HEK293 (cell line): ENCODE data around the gene TRMT44.

Experiments
- CTCF ChIA-PET: fragments of 350-600 bp; formaldehyde crosslinking; extraction: SDS; loops from one replicate; lab custom pipeline; 2021; ENCODE audit warnings: antibody characterized with exemption; lab: Yijun Ruan, JAX
- POLR2A ChIA-PET: fragments of 300-600 bp; formaldehyde crosslinking; extraction: SDS; loops from one replicate; lab custom pipeline; 2020; ENCODE audit warnings: antibody characterized with exemption, inconsistent platforms; lab: Yijun Ruan, JAX
- H3K27ac ChIP-seq: fragments of 200-500 bp; sonication (Bioruptor generic); 2 replicates; pipeline ENCODE4 v1.5.1; 2014; ENCODE audit warnings: low read depth, low read length, control low read depth, inconsistent platforms; ENCODE audit errors: extremely low read depth
- H3K36me3 ChIP-seq, 2 experiments: fragments of 200-500 bp in 1 of 2; sonication (Bioruptor generic) in 1 of 2; 1 replicate in 1 of 2; 2 replicates in 1 of 2; pipeline ENCODE4 v1.5.1; 2014 to 2017; ENCODE audit warnings: inconsistent platforms in 2 of 2, low read length in 2 of 2; ENCODE audit not compliant: control insufficient read depth in 2 of 2, insufficient read depth in 1 of 2
- H3K4me1 ChIP-seq: fragments of 200-500 bp; sonication (Bioruptor generic); 2 replicates; pipeline ENCODE4 v1.5.1; 2014; ENCODE audit warnings: mild to moderate bottlenecking, low read length, inconsistent platforms; ENCODE audit not compliant: control insufficient read depth, insufficient read depth
- H3K4me3 ChIP-seq: 2 replicates; pipeline ENCODE4 v1.5.1; 2011; ENCODE audit warnings: low read depth, mild to moderate bottlenecking, control low read depth, low read length, moderate library complexity
- H3K9me3 ChIP-seq: fragments of 200-500 bp; sonication (Bioruptor generic); 2 replicates; pipeline ENCODE4 v1.5.1; 2014; ENCODE audit warnings: low read depth, low read length, inconsistent platforms; ENCODE audit not compliant: control insufficient read depth, insufficient read depth
- BCL11B ChIP-seq: fragments of 450-650 bp; formaldehyde crosslinking; IDR thresholded peaks from 2 replicates; pipeline ENCODE4 v1.5.1; 2016; ENCODE audit warnings: low read depth, missing biosample characterization, missing genetic modification characterization
- GLIS2 ChIP-seq: fragments of 450-650 bp; formaldehyde crosslinking; IDR thresholded peaks from 2 replicates; pipeline ENCODE4 v1.5.1; 2016; ENCODE audit warnings: missing biosample characterization, missing genetic modification characterization
- ZNF16 ChIP-seq: fragments of 450-650 bp; formaldehyde crosslinking; IDR thresholded peaks from 2 replicates; pipeline ENCODE4 v1.5.1; 2016; ENCODE audit warnings: low read depth, missing biosample characterization, missing genetic modification characterization
- ZNF175 ChIP-seq: fragments of 450-650 bp; formaldehyde crosslinking; IDR thresholded peaks from 2 replicates; pipeline ENCODE4 v1.5.1; 2016; ENCODE audit warnings: missing biosample characterization, missing genetic modification characterization
- ZNF184 ChIP-seq: fragments of 450-650 bp; IDR thresholded peaks from 2 replicates; pipeline ENCODE4 v1.5.1; 2018; ENCODE audit warnings: missing biosample characterization, mild to moderate bottlenecking, missing genetic modification characterization
- ZNF202 ChIP-seq: fragments of 450-650 bp; formaldehyde crosslinking; IDR thresholded peaks from 2 replicates; pipeline ENCODE4 v1.5.1; 2016; ENCODE audit warnings: missing biosample characterization, missing genetic modification characterization, borderline replicate concordance
- ZNF248 ChIP-seq: fragments of 450-650 bp; formaldehyde crosslinking; IDR thresholded peaks from 2 replicates; pipeline ENCODE4 v1.5.1; 2017; ENCODE audit warnings: missing biosample characterization, missing genetic modification characterization
- ZNF274 ChIP-seq, 2 experiments: fragments of 200-500 bp in 1 of 2; fragments of 450-650 bp in 1 of 2; sonication (Bioruptor generic) in 1 of 2; formaldehyde crosslinking in 1 of 2; IDR thresholded peaks; 2 replicates each; pipeline versions ENCODE4 v1.5.1 to v1.6.1; 2014 to 2016; ENCODE audit warnings: borderline replicate concordance in 1 of 2, inconsistent platforms in 1 of 2, low read length in 1 of 2, missing biosample characterization in 1 of 2, missing genetic modification characterization in 1 of 2
- ZNF311 ChIP-seq: fragments of 450-650 bp; formaldehyde crosslinking; IDR thresholded peaks from 2 replicates; pipeline ENCODE4 v1.5.1; 2017; ENCODE audit warnings: missing biosample characterization, missing genetic modification characterization, borderline replicate concordance
- ZNF366 ChIP-seq: fragments of 450-650 bp; formaldehyde crosslinking; conservative IDR thresholded peaks from 2 replicates; pipeline ENCODE4 v1.5.1; 2016; ENCODE audit warnings: missing biosample characterization, missing genetic modification characterization
- ZNF433 ChIP-seq: fragments of 450-650 bp; formaldehyde crosslinking; IDR thresholded peaks from 2 replicates; pipeline ENCODE4 v1.5.1; 2016; ENCODE audit warnings: missing biosample characterization, missing genetic modification characterization, low read depth
- ZNF544 ChIP-seq: fragments of 450-650 bp; formaldehyde crosslinking; IDR thresholded peaks from 2 replicates; pipeline ENCODE4 v1.5.0; 2017; ENCODE audit warnings: missing biosample characterization, missing genetic modification characterization
- ZNF548 ChIP-seq: fragments of 450-650 bp; formaldehyde crosslinking; IDR thresholded peaks from 2 replicates; pipeline ENCODE4 v1.5.1; 2016; ENCODE audit warnings: missing biosample characterization, missing genetic modification characterization
- ZNF555 ChIP-seq: fragments of 450-650 bp; formaldehyde crosslinking; conservative IDR thresholded peaks from 2 replicates; pipeline ENCODE4 v1.5.1; 2017; ENCODE audit warnings: missing biosample characterization, mild to moderate bottlenecking, missing genetic modification characterization, inconsistent platforms
- ZNF560 ChIP-seq: fragments of 450-650 bp; formaldehyde crosslinking; IDR thresholded peaks from 2 replicates; pipeline ENCODE4 v1.5.1; 2017; ENCODE audit warnings: missing biosample characterization, missing genetic modification characterization, borderline replicate concordance
- ZNF830 ChIP-seq: fragments of 450-650 bp; IDR thresholded peaks from 2 replicates; pipeline ENCODE4 v1.5.0; 2018; ENCODE audit warnings: missing biosample characterization, missing genetic modification characterization, low read depth, mild to moderate bottlenecking, moderate library complexity
- ZSCAN23 ChIP-seq: fragments of 450-650 bp; formaldehyde crosslinking; IDR thresholded peaks from 2 replicates; pipeline ENCODE4 v1.5.1; 2016; ENCODE audit warnings: missing biosample characterization, missing genetic modification characterization
- TF ChIP-seq, protein P1 (sequence below): fragments of 450-650 bp; formaldehyde crosslinking; IDR thresholded peaks from 2 replicates; pipeline ENCODE4 v1.5.1; 2016; ENCODE audit warnings: missing biosample characterization, missing genetic modification characterization
- TF ChIP-seq, protein P2 (sequence below): fragments of 450-650 bp; formaldehyde crosslinking; IDR thresholded peaks from 2 replicates; pipeline ENCODE4 v1.5.1; 2016; ENCODE audit warnings: missing biosample characterization, missing genetic modification characterization, low read depth
- TF ChIP-seq, protein P3 (sequence below): fragments of 450-650 bp; formaldehyde crosslinking; IDR thresholded peaks from 2 replicates; pipeline ENCODE4 v1.5.1; 2016; ENCODE audit warnings: missing biosample characterization, missing genetic modification characterization
- TF ChIP-seq, protein P4 (sequence below): fragments of 450-650 bp; formaldehyde crosslinking; IDR thresholded peaks from 2 replicates; pipeline ENCODE4 v1.5.1; 2016; ENCODE audit warnings: missing biosample characterization, missing genetic modification characterization

Gene TRMT44

DNA sequence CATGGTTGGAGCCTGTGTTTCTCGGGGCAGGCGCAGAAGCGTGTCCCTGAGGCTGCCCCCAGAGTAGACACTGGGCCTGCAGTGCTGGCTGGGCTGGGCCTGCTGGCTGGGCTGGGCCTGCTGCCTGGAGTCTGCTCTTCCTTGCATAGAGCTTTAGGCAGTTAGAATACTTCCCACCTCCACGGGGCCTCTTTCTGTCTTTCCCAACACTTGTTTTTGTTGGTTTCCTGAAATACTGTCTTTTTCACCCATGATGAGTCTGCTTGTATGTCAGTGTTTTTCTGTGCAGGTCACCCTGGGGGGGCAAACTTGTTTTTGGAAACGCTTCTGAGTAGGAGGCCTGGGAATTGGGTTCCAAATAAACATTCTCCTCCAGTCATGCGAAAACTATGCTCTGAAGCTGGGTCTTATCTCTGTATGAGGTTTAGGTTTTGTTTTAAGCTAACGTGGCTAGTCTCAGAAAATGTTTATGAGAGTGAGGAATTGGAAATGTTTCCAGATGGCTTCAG, 32.2 kb downstream of the TRMT44 start (continued):
- TF ChIP-seq, protein P1, sequence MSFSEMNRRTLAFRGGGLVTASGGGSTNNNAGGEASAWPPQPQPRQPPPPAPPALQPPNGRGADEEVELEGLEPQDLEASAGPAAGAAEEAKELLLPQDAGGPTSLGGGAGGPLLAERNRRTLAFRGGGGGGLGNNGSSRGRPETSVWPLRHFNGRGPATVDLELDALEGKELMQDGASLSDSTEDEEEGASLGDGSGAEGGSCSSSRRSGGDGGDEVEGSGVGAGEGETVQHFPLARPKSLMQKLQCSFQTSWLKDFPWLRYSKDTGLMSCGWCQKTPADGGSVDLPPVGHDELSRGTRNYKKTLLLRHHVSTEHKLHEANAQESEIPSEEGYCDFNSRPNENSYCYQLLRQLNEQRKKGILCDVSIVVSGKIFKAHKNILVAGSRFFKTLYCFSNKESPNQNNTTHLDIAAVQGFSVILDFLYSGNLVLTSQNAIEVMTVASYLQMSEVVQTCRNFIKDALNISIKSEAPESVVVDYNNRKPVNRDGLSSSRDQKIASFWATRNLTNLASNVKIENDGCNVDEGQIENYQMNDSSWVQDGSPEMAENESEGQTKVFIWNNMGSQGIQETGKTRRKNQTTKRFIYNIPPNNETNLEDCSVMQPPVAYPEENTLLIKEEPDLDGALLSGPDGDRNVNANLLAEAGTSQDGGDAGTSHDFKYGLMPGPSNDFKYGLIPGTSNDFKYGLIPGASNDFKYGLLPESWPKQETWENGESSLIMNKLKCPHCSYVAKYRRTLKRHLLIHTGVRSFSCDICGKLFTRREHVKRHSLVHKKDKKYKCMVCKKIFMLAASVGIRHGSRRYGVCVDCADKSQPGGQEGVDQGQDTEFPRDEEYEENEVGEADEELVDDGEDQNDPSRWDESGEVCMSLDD: no peak
- TF ChIP-seq ZNF366 (tag by site-specific recombination): no peak
- no peak for TF ChIP-seq ZNF184 (tag by site-specific recombination)
- no peak for TF ChIP-seq BCL11B (tag by site-specific recombination)
- TF ChIP-seq ZNF830 (tag by site-specific recombination): no peak
- no peak for TF ChIP-seq ZNF311 (tag by site-specific recombination)
- TF ChIP-seq, all 188 proteins: peak for 2

DNA sequence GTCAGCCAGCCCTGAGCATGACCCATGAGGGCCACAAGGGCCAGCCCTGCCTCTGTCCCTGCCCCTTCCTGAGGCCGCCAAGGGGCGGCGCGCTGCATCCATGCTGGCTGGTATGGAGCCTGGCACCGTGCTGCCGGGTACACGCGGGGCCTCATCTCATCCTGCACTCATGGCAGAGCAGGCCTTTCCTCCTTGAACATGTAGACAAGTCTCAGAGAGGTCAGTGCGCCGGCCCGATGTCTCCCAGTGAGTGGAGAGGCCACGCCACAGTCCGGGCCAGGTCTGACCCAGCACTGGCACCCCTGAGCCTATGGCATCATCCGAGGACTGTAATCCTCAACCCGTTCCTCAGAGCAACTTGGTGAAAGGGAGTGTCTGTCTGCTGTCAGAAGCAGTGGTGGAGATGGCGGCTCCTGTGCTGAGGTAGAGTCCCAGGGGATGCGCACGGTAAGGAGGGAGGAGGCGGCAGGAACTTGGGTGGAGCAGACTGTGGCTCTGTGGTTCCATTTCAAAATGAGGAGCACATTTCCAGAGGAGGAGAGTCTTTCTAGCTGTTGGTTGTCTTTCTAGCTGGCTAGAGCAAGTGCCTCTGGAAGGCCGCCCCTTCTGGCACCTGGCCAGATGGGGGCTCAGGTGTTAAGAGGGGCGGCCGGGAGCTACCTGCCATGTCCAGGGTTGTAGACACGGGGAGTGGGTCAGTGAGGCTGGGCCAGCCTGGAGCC, 32.8 kb downstream of the TRMT44 start:
- no peak overlapping the region for H3K27ac ChIP-seq
- ChIA-PET POLR2A (interaction anchor here (1.5 kb wide), 1 partner anchor 15 kb away, joined by 3 read pairs; no protein-coding TSS in a partner anchor), CTCF (interaction anchor here (0.7 to 1.4 kb wide), 2 partner anchors 15 to 74 kb away, joined by 5 read pairs; no protein-coding TSS in a partner anchor)
- H3K4me3 ChIP-seq: no peak overlapping the region
- H3K4me1 ChIP-seq: no peaks in the 10 kb centered on the region
- peaks cover 0 to 64% of the 10 kb centered on the region in 2 experiments; a peak in 1 of 3 replicates for H3K36me3 ChIP-seq
- H3K9me3 ChIP-seq: no peaks in the 10 kb centered on the region
- TF ChIP-seq GLIS2 (tag by site-specific recombination) (no peak), ZNF555 (no peak)

DNA sequence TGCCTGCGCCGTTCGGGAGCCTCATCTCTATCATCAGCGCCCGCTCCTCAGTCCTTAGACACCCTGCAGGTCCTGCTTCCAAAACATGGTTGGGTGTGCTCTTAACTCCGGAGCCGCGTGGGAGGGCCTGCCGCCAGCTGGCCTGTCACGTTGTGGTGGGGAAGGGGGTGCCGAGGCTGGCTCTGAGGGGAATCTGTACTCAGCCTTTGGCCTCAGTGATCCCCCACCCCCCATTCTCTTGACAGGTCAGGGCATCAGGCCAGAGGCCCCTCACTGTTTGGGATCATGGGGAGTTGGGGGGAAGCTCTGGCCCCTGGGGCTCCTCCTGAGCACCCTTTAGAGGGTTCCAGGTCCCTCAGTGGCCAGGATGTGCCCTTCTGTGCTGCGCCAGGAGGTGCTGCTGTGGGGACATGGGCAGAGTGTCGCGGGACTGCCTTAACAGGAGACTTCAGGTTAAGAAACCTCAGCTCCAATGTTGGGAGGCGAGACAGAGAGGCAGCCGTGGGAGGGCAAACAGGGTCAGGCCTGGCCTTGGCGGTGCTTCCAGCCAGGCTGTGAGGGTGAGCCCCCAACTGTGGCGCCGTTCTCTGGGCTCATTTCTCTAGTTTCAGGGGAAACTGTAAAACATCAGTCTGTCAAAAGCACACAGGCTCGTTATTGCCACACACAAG, 33.5 kb downstream of the TRMT44 start:
- H3K9me3 ChIP-seq: no peaks in the 10 kb centered on the region
- no peak overlapping the region for H3K4me3 ChIP-seq
- CTCF ChIA-PET: interaction anchor here (1.0 to 1.4 kb wide), 2 partner anchors 73 to 110 kb away, joined by 4 to 5 read pairs; no protein-coding TSS in a partner anchor
- no peaks in the 10 kb centered on the region for H3K4me1 ChIP-seq
- POLR2A ChIA-PET: no interaction called here
- peaks cover 0 to 61% of the 10 kb centered on the region in 2 experiments; a peak in 1 of 3 replicates for H3K36me3 ChIP-seq
- H3K27ac ChIP-seq: no peak overlapping the region
- TF ChIP-seq, protein P2, sequence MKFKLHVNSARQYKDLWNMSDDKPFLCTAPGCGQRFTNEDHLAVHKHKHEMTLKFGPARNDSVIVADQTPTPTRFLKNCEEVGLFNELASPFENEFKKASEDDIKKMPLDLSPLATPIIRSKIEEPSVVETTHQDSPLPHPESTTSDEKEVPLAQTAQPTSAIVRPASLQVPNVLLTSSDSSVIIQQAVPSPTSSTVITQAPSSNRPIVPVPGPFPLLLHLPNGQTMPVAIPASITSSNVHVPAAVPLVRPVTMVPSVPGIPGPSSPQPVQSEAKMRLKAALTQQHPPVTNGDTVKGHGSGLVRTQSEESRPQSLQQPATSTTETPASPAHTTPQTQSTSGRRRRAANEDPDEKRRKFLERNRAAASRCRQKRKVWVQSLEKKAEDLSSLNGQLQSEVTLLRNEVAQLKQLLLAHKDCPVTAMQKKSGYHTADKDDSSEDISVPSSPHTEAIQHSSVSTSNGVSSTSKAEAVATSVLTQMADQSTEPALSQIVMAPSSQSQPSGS: no peak
- TF ChIP-seq ZNF175 (tag by site-specific recombination) (no peak), ZNF274 (IDR thresholded peaks at IDR 0.05; ENCODE audit: low read length) (no peak), ZNF274 (tag by site-specific recombination; IDR thresholded peaks at IDR 0.05; ENCODE audit: borderline replicate concordance) (no peak), ZNF433 (tag by site-specific recombination) (no peak), ZNF544 (tag by site-specific recombination) (no peak), ZNF202 (tag by site-specific recombination) (no peak), ZSCAN23 (no peak), ZNF16 (tag by site-specific recombination) (no peak), ZNF560 (tag by site-specific recombination) (no peak), ZNF548 (tag by site-specific recombination) (no peak), ZNF248 (tag by site-specific recombination) (no peak), ZNF555 (no peak)
- TF ChIP-seq, protein P3, sequence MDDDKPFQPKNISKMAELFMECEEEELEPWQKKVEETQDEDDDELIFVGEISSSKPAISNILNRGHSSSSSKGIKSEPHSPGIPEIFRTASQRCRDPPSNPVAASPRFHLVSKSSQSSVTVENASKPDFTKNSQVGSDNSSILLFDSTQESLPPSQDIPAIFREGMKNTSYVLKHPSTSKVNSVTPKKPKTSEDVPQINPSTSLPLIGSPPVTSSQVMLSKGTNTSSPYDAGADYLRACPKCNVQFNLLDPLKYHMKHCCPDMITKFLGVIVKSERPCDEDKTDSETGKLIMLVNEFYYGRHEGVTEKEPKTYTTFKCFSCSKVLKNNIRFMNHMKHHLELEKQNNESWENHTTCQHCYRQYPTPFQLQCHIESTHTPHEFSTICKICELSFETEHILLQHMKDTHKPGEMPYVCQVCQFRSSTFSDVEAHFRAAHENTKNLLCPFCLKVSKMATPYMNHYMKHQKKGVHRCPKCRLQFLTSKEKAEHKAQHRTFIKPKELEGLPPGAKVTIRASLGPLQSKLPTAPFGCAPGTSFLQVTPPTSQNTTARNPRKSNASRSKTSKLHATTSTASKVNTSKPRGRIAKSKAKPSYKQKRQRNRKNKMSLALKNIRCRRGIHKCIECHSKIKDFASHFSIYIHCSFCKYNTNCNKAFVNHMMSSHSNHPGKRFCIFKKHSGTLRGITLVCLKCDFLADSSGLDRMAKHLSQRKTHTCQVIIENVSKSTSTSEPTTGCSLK (tag by site-specific recombination): no peak
- TF ChIP-seq, protein P4, sequence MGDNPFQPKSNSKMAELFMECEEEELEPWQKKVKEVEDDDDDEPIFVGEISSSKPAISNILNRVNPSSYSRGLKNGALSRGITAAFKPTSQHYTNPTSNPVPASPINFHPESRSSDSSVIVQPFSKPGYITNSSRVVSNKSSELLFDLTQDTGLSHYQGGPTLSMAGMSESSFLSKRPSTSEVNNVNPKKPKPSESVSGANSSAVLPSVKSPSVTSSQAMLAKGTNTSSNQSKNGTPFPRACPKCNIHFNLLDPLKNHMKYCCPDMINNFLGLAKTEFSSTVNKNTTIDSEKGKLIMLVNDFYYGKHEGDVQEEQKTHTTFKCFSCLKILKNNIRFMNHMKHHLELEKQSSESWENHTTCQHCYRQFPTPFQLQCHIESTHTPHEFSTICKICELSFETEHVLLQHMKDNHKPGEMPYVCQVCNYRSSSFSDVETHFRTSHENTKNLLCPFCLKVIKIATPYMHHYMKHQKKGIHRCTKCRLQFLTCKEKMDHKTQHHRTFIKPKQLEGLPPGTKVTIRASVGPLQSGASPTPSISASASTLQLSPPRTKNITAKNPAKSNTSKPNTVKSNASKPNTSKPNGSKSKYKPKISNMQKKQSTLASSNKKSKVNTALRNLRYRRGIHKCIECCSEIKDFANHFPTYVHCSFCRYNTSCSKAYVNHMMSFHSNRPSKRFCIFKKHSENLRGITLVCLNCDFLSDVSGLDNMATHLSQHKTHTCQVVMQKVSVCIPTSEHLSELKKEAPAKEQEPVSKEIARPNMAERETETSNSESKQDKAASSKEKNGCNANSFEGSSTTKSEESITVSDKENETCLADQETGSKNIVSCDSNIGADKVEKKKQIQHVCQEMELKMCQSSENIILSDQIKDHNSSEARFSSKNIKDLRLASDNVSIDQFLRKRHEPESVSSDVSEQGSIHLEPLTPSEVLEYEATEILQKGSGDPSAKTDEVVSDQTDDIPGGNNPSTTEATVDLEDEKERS (tag by site-specific recombination): no peak
